GM04504 (cell line): Measurements from ENCODE around the gene MMP23B.

Experiments used
- DNase-seq: peaks from one replicate; pipeline ENCODE4 v3.0.0-alpha.2; 2012; ENCODE audit warnings: low read depth

The MMP23B gene

GRCh38 chr1:1602968-1603506 lies 28.9 kb upstream of the MMP23B start:
- DNase-seq = no peak

- no peak for DNase-seq
These were observed 28.2 kb upstream of the MMP23B start for GRCh38 chr1:1603671-1604373.

GRCh38 chr1:1604374-1605033 lies 27.5 kb upstream of the MMP23B start:
- no peak for DNase-seq

- no peak for DNase-seq
These were observed 26.9 kb upstream of the MMP23B start for GRCh38 chr1:1605034-1605591.

- DNase-seq = no peak
These were observed 26.2 kb upstream of the MMP23B start for GRCh38 chr1:1605724-1606123.

- no peak for DNase-seq
These were observed 25.7 kb upstream of the MMP23B start for GRCh38 chr1:1606232-1606631.

- DNase-seq = no peak
These were observed 22.0 kb upstream of the MMP23B start for GRCh38 chr1:1609822-1610485.

GRCh38 chr1:1610796-1611195 lies 21.2 kb upstream of the MMP23B start:
- DNase-seq = no peak

- no peak for DNase-seq
These were observed 19.9 kb upstream of the MMP23B start for GRCh38 chr1:1612104-1612400.

GRCh38 chr1:1613509-1614082 lies 18.4 kb upstream of the MMP23B start:
- DNase-seq = no peak

GRCh38 chr1:1614204-1614953 lies 17.6 kb upstream of the MMP23B start:
- no peak for DNase-seq

GRCh38 chr1:1614954-1615255 lies 17.1 kb upstream of the MMP23B start:
- no peak for DNase-seq

- DNase-seq = peak; percentile 90
These were observed 16.5 kb upstream of the MMP23B start, which contains the start of gene MIB2 for GRCh38 chr1:1615256-1616044. TSS of gene MIB2 (plus strand) at chr1:1615500. CDS start at chr1:1623453, 7,953 bp downstream.

- no peak for DNase-seq
These were observed 15.8 kb upstream of the MMP23B start for GRCh38 chr1:1616045-1616790.

- no peak for DNase-seq
These were observed 15.1 kb upstream of the MMP23B start for GRCh38 chr1:1616838-1617237.

GRCh38 chr1:1617516-1617915 lies 14.5 kb upstream of the MMP23B start:
- no peak for DNase-seq

- no peak for DNase-seq
These were observed 14.0 kb upstream of the MMP23B start for GRCh38 chr1:1617925-1618324.

GRCh38 chr1:1618396-1619068 lies 13.4 kb upstream of the MMP23B start:
- DNase-seq = no peak

- no peak for DNase-seq
These were observed 12.0 kb upstream of the MMP23B start for GRCh38 chr1:1619917-1620361.
